Heart right ventricle (tissue), 16 donors: ENCODE results near the gene CABP7. TPM values are rescaled to one million over a fixed set of nuclear protein-coding genes. Genes with fewer than 3 reads are reported as not detected.
A peak's percentile ranks its signal among the peaks of the same experiment; 100 is the strongest.

ENCODE experiments used
- ATAC-seq, 8 donors: fragments of 200-7000 bp; cut with Tn5 transposase; one replicate each; pipeline ENCODE4 v1.9.1; 2020; ENCODE audit warnings: mild to moderate bottlenecking in 8 of 8, moderate library complexity in 8 of 8, moderate number of reproducible peaks in 1 of 8
- DNase-seq, 2 donors: peaks; one replicate each; pipeline ENCODE4 v3.0.0-alpha.2; 2020
- H3K27ac ChIP-seq, 10 donors: fragments of 200-600 bp; sonication (generic) in 2 of 10; one replicate each; pipeline versions ENCODE4 v1.5.0 to v1.8.0; 2020 to 2022; ENCODE audit warnings: mild to moderate bottlenecking in 3 of 10
- H3K27me3 ChIP-seq, 7 donors: fragments of 200-600 bp; one replicate each; pipeline ENCODE4 v1.8.0; 2021 to 2022; ENCODE audit warnings: mild to moderate bottlenecking in 2 of 7
- H3K36me3 ChIP-seq, 9 donors: fragments of 200-600 bp; sonication (generic) in 1 of 9; one replicate each; pipeline versions ENCODE4 v1.5.0 to v1.8.0; 2020 to 2022; ENCODE audit warnings: mild to moderate bottlenecking in 2 of 9
- H3K4me1 ChIP-seq, 9 donors: fragments of 200-600 bp; sonication (generic) in 1 of 9; one replicate each; pipeline versions ENCODE4 v1.5.0 to v1.8.0; 2020 to 2022; ENCODE audit warnings: mild to moderate bottlenecking in 4 of 9
- H3K4me3 ChIP-seq, 10 donors: fragments of 200-600 bp; sonication (generic) in 2 of 10; one replicate each; pipeline versions ENCODE4 v1.5.0 to v1.8.0; 2020 to 2022; ENCODE audit warnings: mild to moderate bottlenecking in 7 of 10, moderate library complexity in 2 of 10
- H3K9me3 ChIP-seq, 11 donors: fragments of 200-600 bp in 10 of 11; sonication (generic) in 2 of 11; one replicate each; pipeline versions ENCODE4 v1.5.0 to v1.8.0; 2013 to 2022; ENCODE audit warnings: mild to moderate bottlenecking in 2 of 11, control low read depth in 1 of 11, moderate library complexity in 1 of 11
- CTCF ChIP-seq, 9 donors: fragments of 200-600 bp; sonication (generic) in 2 of 9; IDR thresholded peaks; one replicate each; pipeline versions ENCODE4 v1.5.0 to v1.8.0; 2021 to 2022; ENCODE audit warnings: antibody characterized with exemption in 9 of 9, mild to moderate bottlenecking in 5 of 9, moderate library complexity in 1 of 9
- WGBS, 2 donors: extraction: QIAGEN DNeasy Blood & Tissue Kit; methylation state at CpG; one replicate each; pipeline ENCODE4 v1.1.7; 2013; ENCODE audit warnings: inconsistent platforms in 1 of 2; 5-methylcytosine and 5-hydroxymethylcytosine counted together
- intact Hi-C, 10 donors: fragments of 100-400 bp; cut with DNase I; formaldehyde crosslinking; loops; one replicate each; pipeline versions ENCODE4 v1.11.1 to v1.14.2; 2022
- polyA plus RNA-seq, 2 donors: library from polyadenylated mRNA; stranded (reverse); fragments of 200-250 nt; gene quantifications; one replicate each; pipeline ENCODE4 v1.2.3, GENCODE V29; 2013
- total RNA-seq, 10 donors: library from RNA; stranded (reverse); fragmentation: NEBNext Ultra II Directional in 3 of 10; extraction: Animal tissue kit (Norgen Biotek cat#: 25700) in 3 of 10; gene quantifications; one replicate each; pipeline versions ENCODE4 v1.2.1 to v1.2.4, GENCODE V29; 2021 to 2023
- donor health status: Arrhythmogenic right ventricular cardiomyopathy.
- donor health status: ischemic (EF 13 %, LVEDD 7.1; RV severe dilation, severe dysfunction).
- donor health status: healthy with polysubstance abuse.
- donor health status: DM: no; HTN: yes; CAD: no.
- donor health status: DM: no; HTN: no; CAD: no.
- donor health status: ischemic (EF 25% LVEDD 6.9; RV normal size, moderate dysfunction).
- donor health status: ischemic (EF 25% LVEDD 5.7; RV mildly dilated, moderate dysfunction).
- donor health status: healthy.
- donor health status: DM: yes; HTN: yes; CAD: no.
- donor health status: Ischemic cardiomyopathy.
- donor health status: ischemic (EF 35%, LVEDD 5.7; RV mildly dilated, moderate dysfunction).
- donor health status: nonischemic (EF 11% LVEDD 7.7; RV severe dilation, severe dysfunction).
- donor health status: DM: yes; HTN: yes; CAD: no.
- donor health status: PGD.
- donor health status: ischemic (EF 29% LVEDD 5.4; RV normal size, mild dysfunction).
- donor health status: nonischemic (EF 23%, LVEDD 6.1; RV moderate dilation, normal function).

The CABP7 gene
- total and polyA plus RNA-seq, 12 donors: 0.07 to 0.15 TPM; not detected in 10

DNA sequence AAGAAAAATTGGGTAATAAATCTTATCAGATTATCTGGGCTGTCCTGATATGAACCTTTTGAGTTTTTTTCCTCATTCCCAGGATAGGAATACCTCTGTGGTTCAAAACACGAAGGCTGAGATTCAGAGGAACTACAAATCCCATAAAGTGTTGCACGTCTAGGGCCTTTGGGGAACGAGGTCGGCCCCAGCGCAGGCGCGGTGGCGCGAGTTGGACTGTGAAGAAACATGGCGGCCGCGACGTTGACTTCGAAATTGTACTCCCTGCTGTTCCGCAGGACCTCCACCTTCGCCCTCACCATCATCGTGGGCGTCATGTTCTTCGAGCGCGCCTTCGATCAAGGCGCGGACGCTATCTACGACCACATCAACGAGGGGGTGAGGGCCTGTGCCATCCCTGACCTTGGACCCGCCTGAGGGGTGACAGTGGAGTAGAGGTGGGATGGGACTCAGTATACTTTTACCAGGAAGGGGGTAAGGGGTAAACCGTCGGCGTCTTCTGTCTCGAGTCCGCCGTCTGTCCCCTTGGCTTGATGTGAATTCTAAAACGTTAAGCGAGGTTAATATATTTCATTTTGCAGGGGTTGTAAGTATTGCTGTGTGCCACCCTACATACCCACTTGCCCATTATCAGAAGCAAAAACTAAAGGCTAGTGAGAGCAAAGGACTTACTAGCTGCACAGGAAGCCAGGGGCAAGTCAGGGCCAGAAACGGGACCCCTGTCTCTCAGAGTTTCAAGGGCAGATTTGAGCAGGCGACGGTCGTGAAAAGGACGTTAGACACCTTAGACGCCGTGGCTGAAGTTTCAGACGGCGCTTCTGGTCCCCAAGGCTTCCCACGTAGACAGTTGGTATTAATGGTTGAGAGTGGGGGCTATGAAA, 47.6 kb downstream of the CABP7 start, which contains the start of gene UQCR10:
UQCR10 (plus strand) TSS at position 199 of the 881 bp plus-strand sequence; CDS start at position 229, 30 bp downstream.
- H3K9me3 ChIP-seq: no peaks in the 10 kb centered on the region
- peak within 1 kb of the TSS; percentile 89 to 97 (median 94) for H3K27ac ChIP-seq
- WGBS, 2 donors: 0 to 12% methylated on average over 46 of the region's 46 CpGs
- no peak for TF ChIP-seq CTCF (IDR thresholded peaks at IDR 0.05)
- H3K4me1 ChIP-seq: peaks cover 6 to 45% (median 31%) of the 10 kb centered on the region in 9 donors
- DNase-seq (peak; percentile 92 to 94), ATAC-seq (peak; percentile 89 to 97 (median 92))
- peaks cover 0 to 32% (median 20%) of the 10 kb centered on the region in 9 donors for H3K36me3 ChIP-seq
- intact Hi-C loops: loop anchor here in 4 of 10 donors (5.0 to 10.0 kb wide), 5 partner anchors 60 to 240 kb away; partner anchors contain the start of genes ASCC2 (in 1 of the 4) and NF2 (in 1 of the 4)
- H3K27me3 ChIP-seq: no peaks in the 10 kb centered on the region
- H3K4me3 ChIP-seq: peak within 1 kb of the TSS; percentile 54 to 97 (median 86)

DNA sequence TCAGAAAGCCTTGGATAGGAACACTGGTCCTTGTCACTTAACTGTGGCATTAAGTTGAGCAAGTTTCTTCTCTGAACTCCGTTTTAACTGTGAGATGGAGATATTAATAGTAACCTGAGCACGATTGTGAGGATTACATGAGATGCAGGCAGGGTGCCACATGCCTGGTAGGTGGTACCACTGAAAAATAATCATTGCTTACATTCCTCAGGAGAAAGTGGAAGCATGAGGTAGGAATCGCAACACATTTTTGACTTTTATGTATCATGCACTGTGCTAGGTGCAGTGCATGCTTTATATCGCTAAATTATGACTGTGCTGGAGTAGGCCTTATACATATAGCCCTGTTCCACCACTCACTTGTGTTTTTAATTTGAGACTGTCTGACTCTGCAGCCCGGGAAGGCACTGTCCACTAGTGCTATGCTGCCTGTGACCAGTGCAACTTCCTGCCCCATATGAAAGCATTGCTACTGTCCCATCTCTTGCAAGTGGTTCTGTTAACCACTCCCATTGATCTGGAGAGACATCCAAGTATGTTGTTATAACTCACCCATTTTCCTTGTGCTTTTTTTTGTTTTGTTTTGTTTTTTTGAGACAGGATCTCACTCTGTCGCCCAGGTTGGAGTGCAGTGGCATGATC, 48.4 kb downstream of the CABP7 start:
- Histone ChIP-seq H3K36me3 (peaks cover 0 to 32% (median 20%) of the 10 kb centered on the region in 9 donors), H3K27ac (peak overlapping the region; percentile 89 to 97 (median 94)), H3K4me3 (peak overlapping the region; percentile 52 to 97 (median 86)), H3K9me3 (no peaks in the 10 kb centered on the region), H3K27me3 (no peaks in the 10 kb centered on the region), H3K4me1 (peaks cover 6 to 46% (median 31%) of the 10 kb centered on the region in 9 donors)
- intact Hi-C loops: loop anchor here in 4 of 10 donors (5.0 to 10.0 kb wide), 5 partner anchors 59 to 239 kb away; partner anchors contain the start of genes ASCC2 (in 1 of the 4) and NF2 (in 1 of the 4)
- WGBS, 2 donors: 27 to 41% methylated on average over 6 of the region's 6 CpGs
- no peak for TF ChIP-seq CTCF (IDR thresholded peaks at IDR 0.05)
- DNase-seq (no peak), ATAC-seq (peak in 4 of 8 donors; percentile 5 to 43 (median 10))

GRCh38 chr22:29769723-29770321, 50.0 kb downstream of the CABP7 start:
- intact Hi-C loops: loop anchor here in 7 of 10 donors (5.0 to 10.0 kb wide), 6 partner anchors 57 to 237 kb away; partner anchors contain the start of genes ASCC2 (in 2 of the 7) and NF2 (in 1 of the 7)
- ATAC-seq (no peak), DNase-seq (no peak)
- no peak for TF ChIP-seq CTCF (IDR thresholded peaks at IDR 0.05)
- H3K27ac ChIP-seq: no peak overlapping the region
- H3K36me3 ChIP-seq: peaks cover 0 to 32% (median 20%) of the 10 kb centered on the region in 9 donors
- H3K27me3 ChIP-seq: no peaks in the 10 kb centered on the region
- WGBS, 2 donors: 95 to 100% methylated on average over 2 of the region's 2 CpGs
- no peaks in the 10 kb centered on the region for H3K9me3 ChIP-seq
- peaks cover 6 to 51% (median 31%) of the 10 kb centered on the region in 9 donors for H3K4me1 ChIP-seq
- no peak overlapping the region for H3K4me3 ChIP-seq
